Left hindlimb (tissue), 1 donor: Measurements from ENCODE around the gene MAML3.

Experiments used
- DNase-seq: peaks from one replicate; pipeline ENCODE4 v3.0.0-alpha.2; 2018

Gene MAML3

GRCh38 chr4:139825523-139826014 is 328.4 kb downstream of the MAML3 start:
- DNase-seq, result no peak

DNA sequence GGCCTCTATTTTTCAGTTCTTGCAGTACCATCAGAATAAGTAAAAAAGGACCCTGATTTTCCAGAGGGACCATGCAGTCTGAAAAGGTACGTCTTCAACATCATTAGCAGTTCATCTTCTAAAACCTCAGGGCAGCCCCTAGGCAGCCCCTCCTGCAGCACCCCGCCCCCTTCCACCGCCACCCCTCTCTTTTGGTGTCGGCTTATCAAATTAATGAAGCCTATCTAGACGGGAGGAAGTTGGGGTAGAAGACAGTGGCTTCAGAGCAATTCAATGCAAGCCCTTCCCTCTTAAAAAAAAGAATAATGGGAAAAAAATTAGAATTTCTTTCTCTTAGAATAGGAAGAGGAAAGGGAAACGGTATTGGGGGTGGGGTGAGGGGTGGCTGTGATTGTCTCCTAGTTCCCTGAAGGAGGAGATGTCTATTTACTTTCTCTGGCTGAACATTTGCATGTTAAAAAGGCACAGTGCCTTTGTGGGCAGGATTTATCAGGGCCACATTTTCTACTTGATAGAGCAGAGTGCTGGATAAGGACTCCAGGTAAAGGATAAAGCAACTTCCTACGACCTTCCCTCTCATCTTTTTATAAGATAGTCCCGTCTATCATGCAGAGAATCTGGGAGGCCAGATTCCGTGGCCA is 329.0 kb downstream of the MAML3 start:
- DNase-seq, result no peak

GRCh38 chr4:139823746-139824145 is 330.2 kb downstream of the MAML3 start:
- DNase-seq, result no peak

DNA sequence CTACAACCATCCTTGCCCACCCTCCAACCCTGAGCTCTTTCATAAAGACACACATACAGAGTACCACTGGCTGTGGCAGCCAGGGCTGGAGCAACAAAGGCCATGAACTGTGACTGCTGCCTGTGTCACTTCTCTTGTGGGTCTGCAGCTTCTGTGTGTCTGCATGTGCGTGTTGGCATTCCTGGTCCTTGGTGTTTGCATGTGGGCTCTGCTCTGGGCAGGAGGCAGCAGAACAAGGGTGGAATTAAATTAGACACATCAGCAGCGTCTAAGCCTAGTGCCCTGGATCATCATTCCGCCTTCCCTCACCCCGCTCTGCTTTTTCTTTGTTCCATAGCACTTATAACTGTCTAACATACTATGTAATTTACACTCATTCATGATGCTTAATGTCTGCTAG is 330.6 kb downstream of the MAML3 start:
- no peak for DNase-seq

- no peak for DNase-seq
Observed at GRCh38 chr4:139822391-139822790, 331.6 kb downstream of the MAML3 start.

DNA sequence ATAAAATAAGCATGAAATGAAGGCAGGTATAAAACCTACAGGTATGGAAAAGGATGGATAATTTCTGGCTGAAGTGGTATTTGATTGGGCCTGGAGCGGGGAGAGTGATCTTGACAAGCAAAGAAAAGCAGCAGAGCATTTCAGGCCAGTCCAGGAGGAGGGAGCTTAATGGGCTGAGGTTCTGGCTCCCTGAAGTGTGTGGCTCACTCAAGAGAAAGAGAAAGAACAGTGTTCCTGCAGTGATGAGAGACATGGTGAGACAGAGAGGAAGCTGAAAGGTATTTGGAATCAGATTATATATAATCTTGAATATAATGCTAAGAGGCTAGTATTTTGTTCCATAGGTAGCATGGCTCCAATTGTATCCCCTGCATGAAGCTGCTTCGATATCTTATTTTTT is 334.9 kb downstream of the MAML3 start:
- DNase-seq, result no peak

DNA sequence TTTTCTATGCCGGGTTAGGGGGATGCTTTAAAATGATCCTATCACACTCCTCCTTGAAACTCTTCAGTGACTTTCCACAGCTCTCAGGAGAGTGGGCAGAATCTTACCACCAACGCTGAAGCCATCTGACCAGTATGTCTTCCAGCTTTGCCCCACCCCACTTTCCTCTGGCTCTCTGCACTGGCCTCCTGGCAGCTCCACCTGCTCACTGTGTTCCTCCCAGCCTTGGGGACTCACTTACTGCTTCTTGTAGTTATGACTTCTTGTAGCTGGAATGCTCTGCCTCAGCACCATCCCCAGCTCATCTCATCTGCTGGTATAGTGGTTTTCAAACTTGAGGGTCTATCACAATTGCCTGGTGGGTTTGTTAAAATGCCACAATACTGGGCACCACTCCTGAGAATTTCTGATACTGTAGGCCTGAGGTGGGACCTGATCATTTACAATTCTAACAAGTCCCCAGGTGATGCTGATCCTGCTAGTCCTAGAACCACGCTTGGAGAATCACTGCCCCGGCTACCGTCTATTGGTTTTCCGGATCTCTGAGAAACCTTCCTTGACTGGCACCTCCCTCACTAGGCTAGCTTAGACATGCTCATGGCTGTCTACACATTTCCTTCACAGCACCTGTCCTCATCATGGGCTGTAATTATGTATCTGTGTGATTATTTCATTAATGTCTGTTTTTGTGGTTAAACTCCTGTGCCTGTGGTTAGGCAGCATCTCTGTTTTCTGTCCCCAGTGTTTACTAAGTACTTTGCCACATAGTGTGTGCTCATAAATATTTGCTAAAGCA is 336.1 kb downstream of the MAML3 start:
- DNase-seq, result no peak

GRCh38 chr4:139816856-139817255 is 337.1 kb downstream of the MAML3 start:
- no peak for DNase-seq

GRCh38 chr4:139815778-139816601 is 338.0 kb downstream of the MAML3 start:
- peak; percentile 62 for DNase-seq

GRCh38 chr4:139814323-139815015 is 339.5 kb downstream of the MAML3 start:
- no peak for DNase-seq

GRCh38 chr4:139813881-139814280 is 340.1 kb downstream of the MAML3 start:
- DNase-seq, result no peak

- DNase-seq, result no peak
Observed at GRCh38 chr4:139810710-139811109, 343.3 kb downstream of the MAML3 start.

GRCh38 chr4:139809757-139810140 is 344.2 kb downstream of the MAML3 start:
- no peak for DNase-seq

GRCh38 chr4:139808808-139809756 is 344.9 kb downstream of the MAML3 start:
- no peak for DNase-seq

GRCh38 chr4:139808381-139808807 is 345.6 kb downstream of the MAML3 start:
- no peak for DNase-seq

- DNase-seq, result no peak
Observed at GRCh38 chr4:139807483-139807882, 346.5 kb downstream of the MAML3 start.

GRCh38 chr4:139806929-139807328 is 347.1 kb downstream of the MAML3 start:
- DNase-seq, result no peak

DNA sequence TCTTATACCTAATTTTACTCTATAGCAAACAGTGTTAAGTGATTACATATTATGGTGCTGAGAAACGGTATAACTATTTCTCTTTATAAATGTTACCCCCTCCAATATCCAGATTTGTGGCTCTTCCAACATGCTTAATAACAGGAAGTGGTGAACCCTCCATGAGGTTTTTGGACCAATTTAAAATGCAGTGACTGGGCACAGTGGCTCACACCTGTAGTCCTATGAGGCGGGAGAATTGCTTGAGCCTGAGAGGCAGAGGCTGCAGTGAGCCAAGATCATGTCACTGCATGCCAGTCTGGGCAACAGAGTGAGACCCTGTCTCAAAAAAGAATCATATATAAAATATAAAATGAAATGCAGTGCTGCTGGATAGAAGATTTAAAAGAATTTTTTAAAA is 351.1 kb downstream of the MAML3 start:
- DNase-seq, result no peak

DNA sequence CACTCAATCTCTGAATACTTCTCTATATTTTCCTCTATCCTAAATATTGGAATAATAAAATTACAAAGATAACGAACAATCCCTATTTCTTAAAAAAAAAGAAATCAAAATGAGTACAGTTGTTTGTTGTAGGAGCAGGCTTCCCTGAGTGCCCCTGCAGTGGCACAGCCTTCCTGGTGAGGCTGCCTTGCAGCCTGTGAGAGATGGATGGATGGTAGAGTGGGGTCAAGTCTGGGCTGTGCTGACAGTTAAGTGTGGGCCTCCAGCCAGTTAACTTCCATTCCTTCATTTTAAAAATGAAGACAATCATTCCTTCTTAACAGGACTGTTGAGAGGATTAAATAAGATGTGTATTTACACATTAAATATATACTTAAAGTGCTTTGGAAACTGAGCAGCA is 351.5 kb downstream of the MAML3 start:
- DNase-seq, result no peak

DNA sequence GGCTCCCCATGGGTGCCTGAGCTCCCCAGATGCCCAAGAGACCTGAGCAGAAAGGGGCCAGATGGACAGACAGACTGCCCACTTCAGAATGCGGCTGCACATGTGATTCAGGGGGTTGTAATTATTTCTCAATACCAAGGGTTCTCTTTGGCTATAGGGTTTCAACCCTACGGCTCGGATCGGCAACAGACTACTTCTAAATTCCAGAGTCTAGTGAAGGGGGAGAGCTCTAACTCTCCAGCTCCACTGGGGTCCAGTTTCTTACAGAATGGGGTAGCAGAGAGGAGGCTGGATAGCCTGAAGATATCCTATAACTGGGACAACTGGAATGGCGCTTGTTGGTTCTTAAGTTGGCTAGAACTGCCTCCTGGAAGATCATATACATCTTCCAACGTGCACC is 352.1 kb downstream of the MAML3 start:
- no peak for DNase-seq

GRCh38 chr4:139800082-139800481 is 353.9 kb downstream of the MAML3 start:
- no peak for DNase-seq

- no peak for DNase-seq
Observed at GRCh38 chr4:139799615-139800014, 354.4 kb downstream of the MAML3 start.
